Measurements from ENCODE around the gene OMA1. TPM values are rescaled to one million over a fixed set of nuclear protein-coding genes. Genes with fewer than 3 reads are reported as not detected.

OMA1 gene
- total and polyA plus RNA-seq, 10 of the 15 experiments (the other 5 are each of a cell fraction or from before 2014, with no cell fraction given), result 23.6 to 67.1 (median 47.1) TPM

DNA sequence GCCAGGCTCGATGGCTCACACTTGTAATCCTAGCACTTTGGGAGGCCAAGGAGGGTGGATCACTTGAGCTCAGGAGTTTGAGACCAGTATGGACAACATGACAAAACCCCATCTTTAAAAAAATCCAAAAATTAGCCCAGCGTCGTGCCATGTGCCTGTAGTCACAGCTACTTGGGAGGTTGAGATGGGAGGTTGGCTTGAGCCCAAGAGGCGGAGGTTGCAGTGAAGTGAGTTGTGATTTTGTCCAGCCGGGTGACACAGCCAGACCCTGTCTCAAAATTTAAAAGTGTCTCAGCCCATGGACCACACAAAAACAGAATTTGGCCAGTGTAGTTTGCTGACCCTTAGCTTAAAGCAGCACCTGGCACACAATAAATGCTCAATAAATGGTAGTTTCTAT is 41.9 kb upstream of the OMA1 start (continued):
- TF ChIP-seq, protein P1, sequence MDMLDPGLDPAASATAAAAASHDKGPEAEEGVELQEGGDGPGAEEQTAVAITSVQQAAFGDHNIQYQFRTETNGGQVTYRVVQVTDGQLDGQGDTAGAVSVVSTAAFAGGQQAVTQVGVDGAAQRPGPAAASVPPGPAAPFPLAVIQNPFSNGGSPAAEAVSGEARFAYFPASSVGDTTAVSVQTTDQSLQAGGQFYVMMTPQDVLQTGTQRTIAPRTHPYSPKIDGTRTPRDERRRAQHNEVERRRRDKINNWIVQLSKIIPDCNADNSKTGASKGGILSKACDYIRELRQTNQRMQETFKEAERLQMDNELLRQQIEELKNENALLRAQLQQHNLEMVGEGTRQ (IDR thresholded peaks at IDR 0.05; ENCODE audit: borderline replicate concordance, low read depth, low read length), result no peak

DNA sequence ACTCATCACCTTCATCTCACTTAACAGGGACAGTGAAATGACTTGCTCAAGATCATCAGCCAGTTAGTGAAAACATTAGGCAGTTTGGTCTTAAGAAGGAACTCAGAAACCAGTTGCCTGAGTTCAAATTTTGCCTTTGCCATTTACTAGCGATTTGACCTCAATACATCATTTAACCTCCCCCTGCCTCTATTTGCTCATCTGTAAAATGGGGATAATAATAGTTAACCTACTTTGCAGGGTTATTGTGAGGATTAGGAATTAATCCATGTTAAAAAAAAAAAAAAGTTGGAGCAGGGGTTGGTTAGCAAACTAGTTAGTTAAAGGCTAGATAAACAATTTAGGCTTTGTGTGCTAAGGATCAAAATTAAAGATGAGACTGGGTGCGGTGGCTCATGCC is 41.1 kb upstream of the OMA1 start:
- ChIA-PET SMC1A (ENCODE audit: uncharacterized antibody, unreplicated experiment) (no interaction called here), RAD21 (ENCODE audit: unreplicated experiment) (no interaction called here), POLR2A (no interaction called here), CTCF (no interaction called here)
- H2AFZ ChIP-seq (ENCODE audit: control insufficient read depth, low read depth, low read length), result no peak overlapping the region
- no peak overlapping the region for H3K4me3 ChIP-seq
- FAIRE-seq (no peak), ATAC-seq (no peak), DNase-seq (ENCODE audit: low read depth, low spot score) (no peak)
- in situ Hi-C loops (cut with MboI) (no loop called here), intact Hi-C loops (cut with micrococcal nuclease; ENCODE audit: unreplicated experiment) (no loop called here)
- H3K79me2 ChIP-seq (ENCODE audit: control insufficient read depth, insufficient read depth, low read length), result no peaks in the 10 kb centered on the region
- H3K4me2 ChIP-seq (ENCODE audit: control insufficient read depth, insufficient read depth), result no peak overlapping the region
- no peaks in the 10 kb centered on the region for H3K36me3 ChIP-seq (ENCODE audit: control insufficient read depth in 2 of 2, insufficient read depth in 2 of 2, low read length in 1 of 2)
- 50% methylated on average over 2 of the region's 2 CpGs for WGBS (ENCODE audit: insufficient coverage, insufficient replicate concordance, low lambda C conversion rate, missing lambda C conversion rate)
- no TSS peak for BruUV-seq (replicated peaks)
- peaks cover 21% of the 10 kb centered on the region for H3K4me1 ChIP-seq (ENCODE audit: control insufficient read depth, insufficient read depth, low read length)
- TF ChIP-seq IKZF1 (conservative IDR thresholded peaks at IDR 0.05) (no peak), STAT1 (conservative IDR thresholded peaks at IDR 0.05) (no peak)
- H3K27me3 ChIP-seq (replicated peaks in 1 of 2; ENCODE audit: control insufficient read depth in 2 of 2, insufficient read depth in 2 of 2, low read length in 1 of 2), result no peaks in the 10 kb centered on the region
- no peaks in the 10 kb centered on the region for H4K20me1 ChIP-seq (ENCODE audit: control insufficient read depth, insufficient read depth)
- no peak overlapping the region for H3K27ac ChIP-seq (ENCODE audit: control insufficient read depth, insufficient read depth)
- H3K9ac ChIP-seq (ENCODE audit: control insufficient read depth, insufficient read depth, low read length), result no peak overlapping the region
- no peaks in the 10 kb centered on the region for H3K9me3 ChIP-seq (replicated peaks; ENCODE audit: control insufficient read depth, insufficient read depth, low read length)

DNA sequence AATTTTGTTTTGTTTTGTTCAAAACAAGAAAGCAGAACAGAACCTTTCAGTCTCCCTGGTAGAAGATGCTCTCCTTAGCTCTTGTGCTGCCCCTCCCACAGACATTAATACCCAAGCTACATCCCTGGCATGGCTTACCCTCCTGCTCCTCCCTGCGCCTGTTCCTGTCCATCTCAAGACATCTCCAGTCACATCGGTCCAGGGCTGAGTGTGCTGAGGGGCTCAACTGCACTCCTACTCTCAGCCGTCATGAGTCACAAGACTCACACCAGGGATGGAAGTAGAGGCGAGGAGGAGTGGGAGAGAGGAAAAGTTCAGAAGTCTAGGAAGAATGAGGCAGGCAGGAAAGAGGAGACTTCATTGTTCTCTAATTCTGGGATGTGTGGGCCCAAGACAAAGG is 39.7 kb upstream of the OMA1 start:
- H3K4me2 ChIP-seq (ENCODE audit: control insufficient read depth, insufficient read depth), result no peak overlapping the region
- H3K27me3 ChIP-seq (replicated peaks in 1 of 2; ENCODE audit: control insufficient read depth in 2 of 2, insufficient read depth in 2 of 2, low read length in 1 of 2), result no peaks in the 10 kb centered on the region
- no peaks in the 10 kb centered on the region for H3K36me3 ChIP-seq (ENCODE audit: control insufficient read depth in 2 of 2, insufficient read depth in 2 of 2, low read length in 1 of 2)
- ChIA-PET RAD21 (ENCODE audit: unreplicated experiment) (no interaction called here), POLR2A (no interaction called here), SMC1A (ENCODE audit: uncharacterized antibody, unreplicated experiment) (interaction anchor here (1.1 kb wide), 1 partner anchor 20 kb away, joined by 3 read pairs; no protein-coding TSS in a partner anchor), CTCF (no interaction called here)
- FAIRE-seq (no peak), DNase-seq (ENCODE audit: low read depth, low spot score) (no peak), ATAC-seq (no peak)
- H2AFZ ChIP-seq (ENCODE audit: control insufficient read depth, low read depth, low read length), result no peak overlapping the region
- intact Hi-C loops (cut with micrococcal nuclease; ENCODE audit: unreplicated experiment), result no loop called here
- no peak overlapping the region for H3K9ac ChIP-seq (ENCODE audit: control insufficient read depth, insufficient read depth, low read length)
- TF ChIP-seq SIX5 (IDR thresholded peaks at IDR 0.05; ENCODE audit: low read depth, low read length, severe bottlenecking) (no peak), ZNF384 (IDR thresholded peaks at IDR 0.05; ENCODE audit: borderline replicate concordance, low read depth, low read length) (no peak), ZSCAN29 (IDR thresholded peaks at IDR 0.05) (no peak), CHD4 (IDR thresholded peaks at IDR 0.05) (no peak), POU2F2 (IDR thresholded peaks at IDR 0.05; ENCODE audit: borderline replicate concordance, low read depth, low read length) (no peak)
- H3K4me3 ChIP-seq, result no peak overlapping the region
- no peaks in the 10 kb centered on the region for H3K79me2 ChIP-seq (ENCODE audit: control insufficient read depth, insufficient read depth, low read length)
- 76% methylated on average over 4 of the region's 4 CpGs for WGBS (ENCODE audit: insufficient coverage, insufficient replicate concordance, low lambda C conversion rate, missing lambda C conversion rate)
- no peaks in the 10 kb centered on the region for H4K20me1 ChIP-seq (ENCODE audit: control insufficient read depth, insufficient read depth)
- no TSS peak for BruUV-seq (replicated peaks)
- in situ Hi-C loops (cut with MboI), result no loop called here
- H3K4me1 ChIP-seq (ENCODE audit: control insufficient read depth, insufficient read depth, low read length), result peaks cover 21% of the 10 kb centered on the region
- no peak overlapping the region for H3K27ac ChIP-seq (ENCODE audit: control insufficient read depth, insufficient read depth)
- no peaks in the 10 kb centered on the region for H3K9me3 ChIP-seq (replicated peaks; ENCODE audit: control insufficient read depth, insufficient read depth, low read length)

Measured in GM12878 (cell line).